Activated naive CD4-positive, alpha-beta T cell treated with anti-CD3 and anti-CD28 coated beads, Interleukin-2, amount 50 U/mL, for 72 hours (primary cell): ENCODE measurements around the gene ST6GALNAC5. TPM values are rescaled to one million over a fixed set of nuclear protein-coding genes. Genes with fewer than 3 reads are reported as not detected.
A peak's percentile ranks its signal among the peaks of the same experiment; 100 is the strongest.

ENCODE experiments used
- ATAC-seq, 2 donors: fragments of 150-1000 bp; cut with Tn5 transposase; 2 replicates each; pipeline ENCODE4 v1.10.0; 2021; ENCODE audit warnings: mild to moderate bottlenecking in 2 of 2, moderate library complexity in 2 of 2
- DNase-seq, 2 donors: peaks; one replicate each; pipeline ENCODE4 v3.0.0; 2021 to 2022; ENCODE audit warnings: low spot score in 2 of 2
- H3K27ac Mint-ChIP-seq, 2 donors: one replicate each; pipeline ENCODE4 v1.8.0; 2022; ENCODE audit warnings: mild to moderate bottlenecking in 2 of 2, mixed read lengths in 2 of 2
- H3K36me3 Mint-ChIP-seq, 2 donors: one replicate each; pipeline ENCODE4 v1.8.0; 2022; ENCODE audit warnings: mixed read lengths in 2 of 2
- H3K9me3 Mint-ChIP-seq, 2 donors: one replicate each; pipeline ENCODE4 v1.8.0; 2022; ENCODE audit warnings: mixed read lengths in 2 of 2
- total RNA-seq, 2 donors: library from RNA; stranded (reverse); gene quantifications; one replicate each; pipeline ENCODE4 v1.2.3, GENCODE V29; 2022

ST6GALNAC5 gene
- total RNA-seq, 2 donors from 2014 or later, result not detected

- Mint-ChIP-seq H3K9me3 (peaks cover 6% of the 10 kb centered on the region in 2 donors), H3K27ac (no peak overlapping the region), H3K36me3 (no peaks in the 10 kb centered on the region)
- ATAC-seq, result no peak
- DNase-seq, result no peak
Measured at GRCh38 chr1:77040826-77041225, 173.5 kb downstream of the ST6GALNAC5 start.

DNA sequence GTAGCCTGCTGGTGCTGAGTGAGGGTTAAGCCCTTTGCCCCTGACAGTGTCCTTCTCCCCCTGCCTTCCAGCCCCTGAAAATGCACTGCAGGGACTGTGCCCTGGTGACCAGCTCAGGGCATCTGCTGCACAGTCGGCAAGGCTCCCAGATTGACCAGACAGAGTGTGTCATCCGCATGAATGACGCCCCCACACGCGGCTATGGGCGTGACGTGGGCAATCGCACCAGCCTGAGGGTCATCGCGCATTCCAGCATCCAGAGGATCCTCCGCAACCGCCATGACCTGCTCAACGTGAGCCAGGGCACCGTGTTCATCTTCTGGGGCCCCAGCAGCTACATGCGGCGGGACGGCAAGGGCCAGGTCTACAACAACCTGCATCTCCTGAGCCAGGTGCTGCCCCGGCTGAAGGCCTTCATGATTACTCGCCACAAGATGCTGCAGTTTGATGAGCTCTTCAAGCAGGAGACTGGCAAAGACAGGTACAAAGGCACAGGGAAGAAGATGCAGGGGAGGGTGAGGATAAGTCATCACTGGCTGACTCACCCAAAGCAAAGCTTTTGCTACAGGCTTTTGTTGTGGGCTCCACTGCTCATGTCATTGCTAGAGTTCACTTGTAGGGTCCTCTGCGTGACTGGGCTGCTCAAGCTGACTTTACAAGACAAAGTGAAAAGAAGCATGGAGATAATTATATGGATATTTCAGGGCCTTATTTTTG, 177.0 kb downstream of the ST6GALNAC5 start:
- Mint-ChIP-seq H3K36me3 (no peaks in the 10 kb centered on the region), H3K9me3 (no peaks in the 10 kb centered on the region), H3K27ac (no peak overlapping the region)
- DNase-seq, result peak in 1 of 2 donors; percentile 12
- ATAC-seq, result peak; percentile 74 to 97

GRCh38 chr1:77047575-77047974, 180.3 kb downstream of the ST6GALNAC5 start:
- no peaks in the 10 kb centered on the region for H3K36me3 Mint-ChIP-seq
- DNase-seq, result no peak
- no peaks in the 10 kb centered on the region for H3K9me3 Mint-ChIP-seq
- peak overlapping the region in 1 of 2 donors; percentile 71 for H3K27ac Mint-ChIP-seq
- ATAC-seq, result no peak

DNA sequence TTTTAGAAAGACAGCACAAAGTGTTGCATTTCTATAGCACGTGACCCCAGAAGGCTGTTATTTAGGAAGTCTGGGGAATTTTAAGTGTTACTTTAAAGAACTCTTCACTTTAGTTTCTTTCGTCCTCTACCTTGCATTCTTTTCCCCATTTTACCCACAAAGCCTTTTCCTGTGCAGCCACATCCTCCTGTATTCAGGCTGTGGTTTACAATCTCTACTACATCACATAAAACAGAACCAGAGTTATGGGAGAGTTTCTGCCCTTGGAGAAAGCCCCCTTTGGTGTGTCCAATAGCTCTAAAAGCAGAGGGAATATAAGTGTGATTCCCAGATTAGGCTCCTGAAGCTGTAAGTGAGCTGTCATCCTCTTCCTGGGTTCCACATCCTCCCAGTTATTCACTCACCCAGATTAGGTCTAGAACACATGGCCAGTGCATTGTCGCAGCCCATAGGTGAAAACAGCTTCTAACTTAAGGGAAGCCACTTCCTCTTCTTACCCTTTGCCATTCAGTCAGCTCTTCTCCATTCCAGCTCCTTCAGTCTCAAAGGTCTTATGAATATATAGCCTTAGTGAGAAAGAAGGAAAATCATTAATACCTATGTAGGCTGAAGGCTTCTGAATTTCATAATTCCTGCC, 180.8 kb downstream of the ST6GALNAC5 start:
- DNase-seq, result no peak
- no peaks in the 10 kb centered on the region for H3K9me3 Mint-ChIP-seq
- no peaks in the 10 kb centered on the region for H3K36me3 Mint-ChIP-seq
- H3K27ac Mint-ChIP-seq, result peak overlapping the region in 1 of 2 donors; percentile 71
- peak in 1 of 2 donors; percentile 40 for ATAC-seq

DNA sequence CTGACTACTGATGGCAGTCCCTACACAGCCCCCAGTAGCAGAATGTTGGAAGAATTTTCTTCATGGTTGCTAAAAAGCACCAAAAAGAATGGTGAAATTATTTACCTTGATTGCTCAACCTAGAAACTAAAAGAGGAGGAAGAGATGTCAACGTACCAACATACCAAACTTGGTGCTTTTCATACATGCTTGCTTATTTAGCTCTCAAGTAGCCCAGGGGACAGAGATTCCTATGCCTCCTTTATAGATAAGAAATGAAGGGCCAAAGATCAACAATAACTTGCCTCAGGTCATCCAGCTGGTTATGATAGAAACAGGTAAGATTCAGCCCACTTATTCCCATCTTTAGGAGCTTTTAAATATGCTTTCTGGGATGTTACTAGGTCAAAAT, 181.3 kb downstream of the ST6GALNAC5 start:
- no peak for DNase-seq

DNA sequence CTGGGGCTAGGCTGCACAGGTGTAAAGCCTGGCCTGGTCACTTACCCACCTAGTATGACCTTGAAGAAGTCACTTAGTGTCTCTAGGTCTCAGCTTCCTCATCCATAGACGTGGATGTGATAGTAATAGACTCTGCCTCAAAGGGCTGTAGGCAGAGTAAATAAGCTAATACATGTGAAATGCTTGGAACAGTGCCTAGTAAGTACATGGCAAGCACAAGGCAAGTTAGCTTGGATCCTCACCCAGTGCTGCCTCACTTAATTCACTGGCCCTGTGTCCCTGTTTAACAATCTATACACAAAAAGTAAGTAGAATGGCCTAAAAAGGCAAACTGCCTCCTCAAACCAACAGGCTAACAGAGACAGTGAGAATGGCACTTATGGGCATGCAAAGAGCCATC, 184.1 kb downstream of the ST6GALNAC5 start:
- DNase-seq (no peak), ATAC-seq (no peak)
- Mint-ChIP-seq H3K9me3 (no peaks in the 10 kb centered on the region), H3K27ac (no peak overlapping the region), H3K36me3 (no peaks in the 10 kb centered on the region)

More for the DNA sequence above, 181.3 kb downstream of the ST6GALNAC5 start:
- Mint-ChIP-seq H3K27ac (no peak overlapping the region), H3K9me3 (no peaks in the 10 kb centered on the region), H3K36me3 (no peaks in the 10 kb centered on the region)
- no peak for ATAC-seq

- H3K36me3 Mint-ChIP-seq, result no peaks in the 10 kb centered on the region
- ATAC-seq (no peak), DNase-seq (no peak)
- no peak overlapping the region for H3K27ac Mint-ChIP-seq
- no peaks in the 10 kb centered on the region for H3K9me3 Mint-ChIP-seq
Measured at GRCh38 chr1:77056525-77056924, 189.2 kb downstream of the ST6GALNAC5 start.

DNA sequence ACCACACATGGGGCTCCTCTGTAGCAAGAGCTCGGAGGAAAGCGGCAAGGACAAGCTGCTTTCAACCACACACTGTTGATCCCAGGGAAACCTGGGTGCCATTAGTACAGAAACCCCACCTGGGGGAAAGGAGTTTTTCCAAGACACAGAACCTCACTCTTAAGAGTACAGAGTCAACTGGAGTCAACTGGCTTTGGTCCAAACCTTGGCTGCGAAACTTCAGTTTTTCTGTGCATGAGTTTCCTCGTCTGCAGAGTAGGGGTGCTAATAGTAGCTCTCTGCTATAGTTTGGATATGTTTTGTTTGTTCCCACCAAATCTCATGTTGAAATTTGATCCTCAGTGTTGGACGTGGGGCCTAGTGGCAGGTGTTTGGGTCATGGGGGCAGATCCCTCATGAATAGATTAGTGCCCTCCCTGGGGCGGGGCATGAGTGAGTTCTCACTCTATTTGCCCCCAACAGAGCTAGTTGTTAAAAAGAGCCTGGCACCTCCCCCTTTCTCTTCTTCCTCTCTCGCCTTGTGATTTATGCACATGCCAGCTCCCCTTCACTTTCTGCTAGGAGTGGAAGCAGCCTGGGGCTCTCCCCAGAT, 190.8 kb downstream of the ST6GALNAC5 start:
- H3K36me3 Mint-ChIP-seq, result no peaks in the 10 kb centered on the region
- ATAC-seq (no peak), DNase-seq (no peak)
- H3K27ac Mint-ChIP-seq, result no peak overlapping the region
- H3K9me3 Mint-ChIP-seq, result no peaks in the 10 kb centered on the region

- no peak for DNase-seq
- Mint-ChIP-seq H3K27ac (no peak overlapping the region), H3K9me3 (no peaks in the 10 kb centered on the region), H3K36me3 (no peaks in the 10 kb centered on the region)
- ATAC-seq, result no peak
Measured at GRCh38 chr1:77060000-77060399, 192.7 kb downstream of the ST6GALNAC5 start.

DNA sequence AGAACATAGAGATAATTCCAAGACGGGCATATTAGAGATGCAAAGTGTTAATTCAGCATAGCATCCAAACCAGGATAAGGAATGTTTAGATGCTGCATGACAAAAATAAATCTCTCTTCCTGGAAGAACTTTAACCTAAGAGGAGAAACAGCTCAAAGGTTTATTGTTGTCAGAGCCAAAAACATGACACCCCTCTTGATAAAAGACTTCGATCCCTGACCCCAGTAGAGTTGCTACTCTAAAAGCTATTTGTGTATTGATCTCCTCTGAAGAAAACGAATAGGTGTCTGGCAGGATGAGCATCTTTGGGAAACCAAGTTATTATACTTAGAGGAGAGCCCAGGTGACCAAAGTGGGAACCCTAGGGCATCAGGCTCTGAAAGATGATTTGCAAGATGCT, 193.9 kb downstream of the ST6GALNAC5 start:
- H3K9me3 Mint-ChIP-seq, result no peaks in the 10 kb centered on the region
- ATAC-seq (no peak), DNase-seq (no peak)
- no peaks in the 10 kb centered on the region for H3K36me3 Mint-ChIP-seq
- no peak overlapping the region for H3K27ac Mint-ChIP-seq

DNA sequence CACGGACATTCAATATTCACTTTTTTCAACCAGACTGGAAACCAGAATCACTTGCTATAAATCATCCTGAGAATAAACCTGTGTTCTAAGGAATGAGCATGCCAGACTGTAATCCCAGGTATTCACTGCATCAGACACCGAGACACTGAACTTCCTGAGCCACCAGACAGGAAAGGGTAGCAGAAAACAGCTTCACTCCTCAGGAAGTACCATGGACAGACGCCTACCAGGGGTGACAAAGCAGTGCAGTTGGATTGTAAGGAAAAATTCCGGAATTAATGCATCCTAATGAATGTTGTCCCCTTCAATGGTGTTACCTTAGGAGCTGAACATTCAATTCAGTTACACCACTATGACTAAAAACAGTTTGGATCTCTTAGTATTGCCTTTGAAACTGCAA, 195.8 kb downstream of the ST6GALNAC5 start:
- Mint-ChIP-seq H3K36me3 (no peaks in the 10 kb centered on the region), H3K9me3 (no peaks in the 10 kb centered on the region), H3K27ac (no peak overlapping the region)
- DNase-seq, result no peak
- ATAC-seq, result no peak

- H3K36me3 Mint-ChIP-seq, result no peaks in the 10 kb centered on the region
- ATAC-seq, result no peak
- H3K9me3 Mint-ChIP-seq, result no peaks in the 10 kb centered on the region
- no peak for DNase-seq
- no peak overlapping the region for H3K27ac Mint-ChIP-seq
Measured at GRCh38 chr1:77064246-77064645, 197.0 kb downstream of the ST6GALNAC5 start.

- DNase-seq (no peak), ATAC-seq (no peak)
- Mint-ChIP-seq H3K27ac (no peak overlapping the region), H3K9me3 (no peaks in the 10 kb centered on the region), H3K36me3 (no peaks in the 10 kb centered on the region)
Measured at GRCh38 chr1:77065693-77066342, 198.5 kb downstream of the ST6GALNAC5 start.

GRCh38 chr1:77068013-77068412, 200.7 kb downstream of the ST6GALNAC5 start:
- Mint-ChIP-seq H3K27ac (no peak overlapping the region), H3K9me3 (no peaks in the 10 kb centered on the region), H3K36me3 (no peaks in the 10 kb centered on the region)
- ATAC-seq (no peak), DNase-seq (no peak)

DNA sequence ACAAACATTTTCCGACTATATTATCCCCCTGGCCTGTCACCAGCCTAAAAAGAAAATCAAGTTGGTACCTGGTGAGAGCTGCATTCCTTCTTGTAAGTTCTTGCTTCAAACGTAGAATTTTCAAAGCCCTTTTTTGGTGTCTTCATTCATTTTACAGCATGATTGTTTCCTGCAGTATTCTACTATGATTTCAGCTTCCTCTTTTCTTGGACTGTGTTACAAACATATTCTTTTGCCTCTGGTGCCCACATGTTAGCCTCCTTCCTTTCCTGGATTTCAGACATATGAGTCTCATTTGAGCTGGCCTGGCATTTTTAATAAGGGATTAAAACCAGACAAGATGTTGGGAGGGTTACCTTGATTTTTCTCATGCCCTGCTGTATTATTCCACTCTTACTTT, 209.5 kb downstream of the ST6GALNAC5 start:
- ATAC-seq, result no peak
- no peaks in the 10 kb centered on the region for H3K9me3 Mint-ChIP-seq
- H3K27ac Mint-ChIP-seq, result no peak overlapping the region
- H3K36me3 Mint-ChIP-seq, result no peaks in the 10 kb centered on the region
- no peak for DNase-seq

GRCh38 chr1:77081834-77082233, 214.6 kb downstream of the ST6GALNAC5 start:
- no peak for DNase-seq
- peaks cover 0 to 3% of the 10 kb centered on the region in 2 donors for H3K9me3 Mint-ChIP-seq
- no peak overlapping the region for H3K27ac Mint-ChIP-seq
- ATAC-seq, result no peak
- H3K36me3 Mint-ChIP-seq, result no peaks in the 10 kb centered on the region

DNA sequence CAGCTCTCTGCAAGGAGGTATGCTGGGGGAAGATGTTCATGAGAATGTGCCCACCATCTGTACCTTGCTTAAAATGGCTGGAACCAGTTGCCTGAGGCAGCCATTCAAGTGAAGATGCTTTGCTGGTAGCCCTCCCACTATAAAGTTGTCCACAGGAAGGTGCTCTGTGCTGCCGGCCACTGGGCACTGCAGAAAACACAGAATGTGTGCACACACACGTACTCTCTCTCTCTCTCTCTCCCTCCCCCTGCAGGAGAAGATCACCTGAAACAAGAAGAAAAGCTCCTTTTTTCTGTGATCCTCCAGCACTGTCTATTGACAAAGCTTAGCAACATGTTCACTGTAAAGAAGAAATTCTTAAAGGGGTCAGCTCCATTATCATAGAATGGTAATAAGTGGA, 217.2 kb downstream of the ST6GALNAC5 start:
- no peak for ATAC-seq
- DNase-seq, result no peak
- Mint-ChIP-seq H3K36me3 (no peaks in the 10 kb centered on the region), H3K27ac (no peak overlapping the region), H3K9me3 (peaks cover 0 to 3% of the 10 kb centered on the region in 2 donors)
